MG63 (cell line): ENCODE data around the gene FAM193A. TPM values are rescaled to one million over a fixed set of nuclear protein-coding genes. Genes with fewer than 3 reads are reported as not detected.
"Not testable (repeated sequence)": the region's sequence is repeated elsewhere in the genome, so short reads cannot be mapped to it uniquely, and the experiment has no call there.

Experiments
- DNase-seq: peaks from one replicate; pipeline ENCODE4 v3.0.0-alpha.2; 2020
- H3K27me3 ChIP-seq: fragments of 250-450 bp; sonication (Bioruptor Pico); 2 replicates; pipeline ENCODE4 v1.5.1; 2020; ENCODE audit warnings: mild to moderate bottlenecking, moderate library complexity
- H3K36me3 ChIP-seq: fragments of 250-450 bp; sonication (Bioruptor Pico); 2 replicates; pipeline ENCODE4 v1.5.1; 2020; ENCODE audit warnings: mild to moderate bottlenecking, moderate library complexity
- H3K4me3 ChIP-seq: fragments of 250-450 bp; sonication (Bioruptor Pico); 2 replicates; pipeline ENCODE4 v1.5.1; 2020; ENCODE audit warnings: mild to moderate bottlenecking, moderate library complexity
- H3K9me3 ChIP-seq: fragments of 250-450 bp; sonication (Bioruptor Pico); 2 replicates; pipeline ENCODE4 v1.5.1; 2020; ENCODE audit warnings: mild to moderate bottlenecking, moderate library complexity
- total RNA-seq: library from RNA; depleted of rRNA; stranded (reverse); fragments of >200 nt; shearing (Covaris generic); gene quantifications from 2 replicates; pipeline ENCODE4 v1.2.3, GENCODE V29; 2014; ENCODE audit warnings: low replicate concordance

The FAM193A gene
- total RNA-seq, 1 experiment from 2014 or later, result 7.3 TPM

DNA sequence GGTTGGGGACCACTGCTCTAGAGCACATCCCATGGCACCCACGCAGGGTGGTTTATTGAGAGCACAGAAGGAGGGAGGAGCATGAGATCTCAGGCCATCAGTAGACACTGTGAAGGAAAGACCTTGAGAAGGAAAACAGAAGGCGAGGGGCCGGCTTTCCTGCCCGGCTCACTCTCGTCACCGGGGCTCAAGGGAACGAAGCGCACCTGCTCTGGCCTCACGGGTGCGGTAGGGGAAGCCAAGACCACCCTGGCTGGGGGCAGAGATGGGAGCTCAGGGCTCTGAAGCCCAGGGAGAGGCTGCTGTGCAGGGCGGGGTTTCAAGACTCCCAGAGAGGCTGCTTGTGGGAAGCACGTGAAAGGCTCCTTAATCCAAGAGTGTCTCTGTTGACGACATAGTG lies 113.8 kb downstream of the FAM193A start:
- Histone ChIP-seq H3K27me3 (no peaks in the 10 kb centered on the region), H3K36me3 (peaks cover 4% of the 10 kb centered on the region; the same call in 1 of the 2 replicates), H3K4me3 (no peak overlapping the region), H3K9me3 (no peaks in the 10 kb centered on the region)
- DNase-seq, result no peak

DNA sequence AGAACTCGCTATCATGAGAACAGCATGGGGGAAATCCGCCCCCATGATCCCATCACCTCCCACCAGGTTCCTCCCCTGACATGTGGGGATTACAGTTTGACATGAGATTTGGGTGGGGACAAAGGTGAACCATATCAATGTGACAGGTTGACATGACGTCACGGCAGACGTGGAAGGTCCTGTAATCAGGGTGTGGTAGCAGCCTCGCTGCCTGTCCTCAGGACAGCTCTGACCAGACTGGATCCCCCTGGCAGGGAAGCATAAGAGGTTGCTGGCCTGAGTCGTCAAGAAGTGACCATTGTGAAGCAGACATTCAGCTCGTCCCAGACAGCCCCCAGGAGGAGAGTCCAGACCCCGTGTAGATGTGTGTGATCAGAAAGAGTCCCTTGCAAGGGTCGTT lies 115.1 kb downstream of the FAM193A start:
- Histone ChIP-seq H3K27me3 (no peaks in the 10 kb centered on the region), H3K4me3 (no peak overlapping the region), H3K9me3 (no peaks in the 10 kb centered on the region), H3K36me3 (peaks cover 4% of the 10 kb centered on the region; the same call in 1 of the 2 replicates)
- no peak for DNase-seq

DNA sequence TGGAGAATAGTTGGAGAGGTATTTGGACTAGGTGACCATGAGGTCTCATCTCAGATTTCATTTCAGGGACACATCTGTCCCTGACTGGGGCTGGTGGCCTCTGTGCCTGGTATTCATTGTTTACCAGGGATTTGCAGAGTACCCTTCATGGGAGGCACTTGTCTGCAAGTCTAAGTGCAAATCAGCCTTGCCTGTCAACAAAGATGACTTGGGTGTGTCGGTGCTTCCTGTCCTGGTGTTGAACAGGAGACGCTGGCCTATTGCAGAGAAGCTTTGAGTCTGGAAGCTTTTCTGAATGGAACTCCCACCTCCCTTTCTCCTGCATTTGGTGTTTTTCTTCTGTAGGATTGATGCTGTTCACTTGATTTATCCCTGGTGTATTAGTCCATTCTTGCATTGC lies 115.6 kb downstream of the FAM193A start:
- H3K4me3 ChIP-seq, result no peak overlapping the region
- no peaks in the 10 kb centered on the region for H3K27me3 ChIP-seq
- no peak for DNase-seq
- H3K36me3 ChIP-seq, result peaks cover 4% of the 10 kb centered on the region; the same call in 1 of the 2 replicates
- H3K9me3 ChIP-seq, result no peaks in the 10 kb centered on the region

DNA sequence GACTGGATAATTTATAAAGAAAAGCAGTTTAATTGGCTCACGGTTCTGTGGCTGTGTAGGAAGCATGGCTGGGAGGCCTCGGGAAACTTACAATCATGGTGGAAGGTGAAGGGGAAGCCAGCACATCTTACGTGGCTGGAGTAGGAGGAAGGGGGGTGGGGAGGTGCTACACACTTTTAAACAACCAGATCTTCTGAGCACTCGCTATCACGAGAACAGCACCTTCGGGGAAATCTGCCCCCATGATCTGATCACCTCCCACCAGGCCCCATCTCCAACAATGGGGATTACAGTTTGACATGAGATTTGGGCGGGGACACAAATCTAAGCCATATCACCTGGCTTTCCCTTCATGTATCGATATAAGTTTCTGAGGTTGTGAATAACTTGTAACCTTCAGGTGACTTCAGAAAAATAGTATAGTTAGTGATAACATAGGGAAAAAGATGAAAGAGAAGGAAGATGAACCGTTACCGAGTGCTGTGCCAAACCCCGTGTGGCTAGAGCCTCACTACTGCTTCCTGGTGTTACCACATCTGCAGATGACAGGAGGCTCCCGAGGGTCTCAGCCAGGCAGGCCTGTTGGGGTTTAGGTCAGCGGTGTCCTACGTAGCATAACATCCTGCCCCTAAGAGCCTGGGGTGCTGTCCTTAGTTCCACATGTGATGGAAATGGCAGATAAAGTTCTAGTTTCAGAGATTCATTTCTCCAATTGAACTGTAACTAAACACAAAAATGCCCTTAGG lies 116.1 kb downstream of the FAM193A start:
- Histone ChIP-seq H3K9me3 (no peaks in the 10 kb centered on the region), H3K36me3 (peaks cover 9% of the 10 kb centered on the region; the same call in 1 of the 2 replicates), H3K4me3 (no peak overlapping the region), H3K27me3 (no peaks in the 10 kb centered on the region)
- no peak for DNase-seq

DNA sequence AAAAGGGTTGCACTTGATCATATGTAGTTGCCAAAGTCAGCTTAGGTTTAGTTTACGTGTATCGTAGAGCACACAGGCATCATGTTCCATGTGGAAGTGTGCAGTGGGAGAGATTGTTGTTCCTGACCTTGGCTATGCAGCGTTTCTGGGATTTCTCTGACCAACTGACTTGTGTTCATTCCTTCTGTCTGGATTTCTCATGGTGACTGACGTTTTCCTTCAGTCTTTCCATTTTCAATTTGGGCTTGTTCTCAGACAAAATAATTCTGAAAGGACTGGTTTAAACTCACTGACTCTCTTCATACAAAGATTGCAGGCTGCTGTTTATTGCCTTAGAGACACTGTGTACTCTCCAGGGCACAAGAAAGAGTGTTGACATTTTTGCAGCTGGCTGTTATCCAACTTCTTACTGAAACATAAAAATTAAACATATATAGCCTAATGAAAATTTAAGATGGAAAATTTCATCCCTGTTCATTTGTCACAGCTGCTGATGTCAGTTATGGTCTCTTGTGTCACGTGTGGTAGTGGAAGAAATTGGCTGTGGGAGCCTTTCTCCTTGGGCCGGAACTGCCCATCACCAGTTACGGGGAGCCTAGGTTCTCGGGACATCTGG lies 124.3 kb downstream of the FAM193A start:
- peaks cover 25% of the 10 kb centered on the region for H3K36me3 ChIP-seq
- H3K9me3 ChIP-seq, result no peaks in the 10 kb centered on the region
- no peaks in the 10 kb centered on the region for H3K27me3 ChIP-seq
- no peak for DNase-seq
- H3K4me3 ChIP-seq, result no peak overlapping the region

DNA sequence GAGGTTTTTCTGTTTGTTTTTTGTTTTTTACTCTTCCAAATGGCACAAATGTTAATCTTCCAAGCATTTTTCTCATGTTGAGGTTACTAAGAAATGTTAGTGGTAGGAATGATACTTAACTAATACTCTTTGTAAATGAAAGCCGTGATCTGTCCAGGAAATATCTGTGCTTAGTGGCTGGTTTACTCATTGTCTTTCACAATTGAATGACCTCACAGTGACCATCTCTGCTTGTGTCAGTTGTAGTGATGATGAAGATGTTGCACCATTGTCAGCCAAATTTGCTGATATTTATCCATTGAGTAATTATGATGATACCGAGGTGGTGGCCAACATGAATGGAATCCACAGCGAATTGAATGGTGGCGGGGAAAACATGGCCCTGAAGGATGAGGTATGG lies 126.2 kb downstream of the FAM193A start:
- no peak overlapping the region for H3K4me3 ChIP-seq
- no peaks in the 10 kb centered on the region for H3K9me3 ChIP-seq
- H3K36me3 ChIP-seq, result peaks cover 19% of the 10 kb centered on the region
- no peaks in the 10 kb centered on the region for H3K27me3 ChIP-seq
- no peak for DNase-seq

DNA sequence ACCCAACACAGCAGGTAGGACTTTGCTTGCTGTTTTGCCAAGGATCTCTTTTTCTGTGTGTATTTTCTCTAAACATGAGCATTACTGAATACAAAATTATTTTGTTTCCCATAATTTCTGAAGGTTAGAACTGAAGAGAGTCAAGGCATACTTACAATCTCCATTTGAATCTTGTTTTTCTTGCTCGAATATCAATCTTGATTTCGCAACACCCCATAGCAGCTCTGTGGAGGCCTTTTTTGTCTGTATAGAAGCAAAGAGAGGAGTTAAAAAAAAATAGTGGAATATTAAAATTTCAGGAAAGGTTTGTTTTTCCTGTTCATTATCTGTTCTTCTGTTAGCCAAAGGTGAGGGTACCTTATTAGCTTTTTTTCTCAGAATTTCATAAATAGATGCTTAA lies 126.8 kb downstream of the FAM193A start:
- H3K4me3 ChIP-seq, result no peak overlapping the region
- H3K27me3 ChIP-seq, result no peaks in the 10 kb centered on the region
- DNase-seq, result no peak
- H3K36me3 ChIP-seq, result peaks cover 18% of the 10 kb centered on the region
- no peaks in the 10 kb centered on the region for H3K9me3 ChIP-seq

DNA sequence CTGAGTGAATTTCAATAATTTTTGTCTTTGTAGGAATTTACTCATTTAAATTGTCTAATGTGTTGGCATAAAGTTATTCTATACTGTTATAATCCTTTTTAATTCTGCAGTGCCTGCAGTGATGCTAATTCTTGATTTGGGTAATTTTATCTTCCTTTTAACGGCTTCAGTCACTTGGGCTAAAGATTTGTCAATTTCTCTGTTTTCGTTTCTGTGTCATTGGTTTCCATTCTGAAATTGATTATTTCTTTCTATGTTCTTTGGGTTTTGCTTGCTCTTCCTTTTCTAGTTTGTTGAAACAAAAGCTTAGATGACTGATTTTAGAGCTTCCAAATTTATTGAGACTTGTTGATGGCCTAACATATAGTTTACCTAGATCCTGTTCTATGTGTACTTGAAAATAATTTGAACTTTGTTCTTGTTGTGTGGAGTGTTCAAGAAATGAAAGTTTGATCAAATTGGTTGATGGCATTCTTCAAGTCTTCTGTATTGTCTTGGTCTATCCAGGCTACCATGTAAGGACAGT lies 130.3 kb downstream of the FAM193A start:
- Histone ChIP-seq H3K4me3 (no peak overlapping the region), H3K9me3 (no peaks in the 10 kb centered on the region), H3K27me3 (no peaks in the 10 kb centered on the region), H3K36me3 (peaks cover 15% of the 10 kb centered on the region)
- DNase-seq, result no peak

DNA sequence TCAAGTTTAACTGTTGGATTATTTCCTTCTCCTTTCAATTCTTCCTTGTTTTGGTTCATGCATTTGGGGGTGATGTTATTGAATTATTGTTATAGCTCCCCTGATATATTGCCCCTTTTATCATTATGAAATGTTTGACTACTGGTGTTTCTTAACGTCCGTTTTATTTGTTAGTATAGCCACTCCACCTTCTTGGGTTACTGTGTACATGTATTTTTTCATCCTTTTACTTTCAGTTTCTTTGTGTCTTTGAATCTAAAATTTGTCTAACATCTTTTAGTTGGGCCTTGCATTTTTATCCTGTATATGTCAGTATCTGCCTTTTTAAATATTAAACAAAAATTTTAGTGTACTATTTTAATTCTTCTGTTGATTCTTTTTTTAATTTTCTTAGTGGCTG lies 131.0 kb downstream of the FAM193A start:
- Histone ChIP-seq H3K4me3 (no peak overlapping the region), H3K27me3 (no peaks in the 10 kb centered on the region), H3K36me3 (peaks cover 19% of the 10 kb centered on the region), H3K9me3 (no peaks in the 10 kb centered on the region)
- DNase-seq, result no peak

DNA sequence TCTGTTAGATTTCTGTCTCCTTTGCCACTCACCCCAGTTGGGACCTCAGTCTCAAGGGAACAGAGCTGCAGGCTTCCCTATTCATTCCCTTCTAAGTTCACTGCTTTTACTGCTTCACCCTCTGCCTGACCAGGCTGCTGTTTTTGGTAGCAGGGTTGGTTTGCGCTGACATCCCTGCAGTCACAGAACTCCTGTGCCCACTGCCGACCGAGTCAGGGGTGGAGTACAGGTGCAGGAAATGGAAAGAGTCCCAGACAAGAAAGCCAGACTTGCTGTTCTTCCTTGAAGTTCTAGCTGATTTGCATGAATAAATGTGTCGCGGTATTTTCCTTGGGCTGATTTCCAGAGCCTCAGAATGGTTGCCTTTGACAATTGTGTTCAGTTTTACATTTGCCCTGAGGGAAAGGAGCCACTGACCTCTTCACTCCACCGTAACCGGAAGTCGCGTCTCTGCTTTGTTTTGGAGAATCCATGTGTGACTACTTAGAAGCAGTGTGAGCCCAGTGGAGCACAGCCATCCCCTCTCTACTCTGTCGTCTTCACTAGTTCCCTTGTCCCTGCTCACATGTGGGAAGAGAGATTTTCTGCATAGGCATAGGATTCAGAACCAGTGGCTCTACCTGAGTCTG lies 134.9 kb downstream of the FAM193A start:
- Histone ChIP-seq H3K36me3 (peaks cover 17% of the 10 kb centered on the region), H3K27me3 (no peaks in the 10 kb centered on the region), H3K4me3 (no peak overlapping the region), H3K9me3 (no peaks in the 10 kb centered on the region)
- DNase-seq, result no peak

DNA sequence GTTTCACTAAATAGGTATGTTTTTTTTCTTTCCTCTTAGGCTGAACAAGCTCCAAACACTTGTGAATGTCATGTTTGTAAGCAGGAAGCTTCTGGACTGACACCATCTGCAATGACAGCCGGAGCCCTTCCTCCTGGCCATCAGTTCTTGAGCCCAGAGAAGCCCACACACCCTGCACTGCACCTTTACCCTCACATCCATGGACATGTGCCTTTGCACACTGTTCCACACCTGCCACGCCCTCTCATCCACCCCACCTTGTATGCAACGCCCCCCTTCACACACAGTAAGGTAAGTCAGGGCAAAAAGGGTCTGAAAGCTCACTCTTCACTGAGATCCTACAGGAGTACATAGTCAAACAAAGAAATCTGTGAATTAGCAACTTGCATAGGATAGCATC lies 135.6 kb downstream of the FAM193A start:
- no peaks in the 10 kb centered on the region for H3K9me3 ChIP-seq
- no peaks in the 10 kb centered on the region for H3K27me3 ChIP-seq
- DNase-seq, result no peak
- peaks cover 17% of the 10 kb centered on the region for H3K36me3 ChIP-seq
- H3K4me3 ChIP-seq, result no peak overlapping the region

DNA sequence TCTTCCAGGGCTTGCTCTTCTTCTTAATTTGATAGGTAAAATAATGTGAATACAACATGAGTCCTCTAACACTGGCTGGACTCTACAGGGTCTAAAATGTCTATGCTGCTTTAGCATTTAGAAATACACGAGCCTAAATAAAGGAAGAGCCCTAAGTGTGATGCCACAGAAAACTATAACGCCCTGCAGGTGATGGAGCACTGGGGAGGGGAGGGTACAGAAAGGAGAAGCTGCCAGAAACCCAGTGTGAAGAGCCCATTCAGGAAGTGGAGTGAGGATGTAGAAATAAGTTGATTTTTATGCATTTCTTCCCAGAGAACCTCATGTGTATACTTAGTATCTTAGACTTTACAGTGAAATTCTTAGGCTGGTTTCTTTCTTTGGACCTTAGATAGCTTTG lies 136.3 kb downstream of the FAM193A start:
- no peaks in the 10 kb centered on the region for H3K9me3 ChIP-seq
- DNase-seq, result no peak
- no peaks in the 10 kb centered on the region for H3K27me3 ChIP-seq
- H3K36me3 ChIP-seq, result peaks cover 17% of the 10 kb centered on the region
- H3K4me3 ChIP-seq, result no peak overlapping the region

DNA sequence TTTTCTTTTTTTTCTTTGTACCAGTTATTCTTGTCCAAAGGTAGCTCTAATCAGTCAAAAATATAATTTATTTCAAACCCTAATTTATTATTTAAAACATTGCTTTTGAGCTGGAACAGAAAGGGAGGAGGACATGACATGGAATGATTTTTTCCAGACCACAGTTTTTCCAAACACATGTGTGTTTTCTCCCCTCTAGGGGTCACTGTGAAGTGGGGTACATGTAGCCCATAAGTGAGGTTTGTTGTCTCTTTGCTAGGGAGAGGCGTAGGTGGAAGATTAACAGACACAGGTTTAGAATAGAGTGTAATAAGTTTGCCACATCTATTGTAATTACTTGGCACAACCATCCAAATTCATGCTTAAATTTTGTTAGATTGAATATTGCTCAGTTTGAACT lies 136.7 kb downstream of the FAM193A start:
- H3K27me3 ChIP-seq, result no peaks in the 10 kb centered on the region
- H3K36me3 ChIP-seq, result peaks cover 17% of the 10 kb centered on the region
- H3K9me3 ChIP-seq, result no peaks in the 10 kb centered on the region
- H3K4me3 ChIP-seq, result no peak overlapping the region
- DNase-seq, result no peak

DNA sequence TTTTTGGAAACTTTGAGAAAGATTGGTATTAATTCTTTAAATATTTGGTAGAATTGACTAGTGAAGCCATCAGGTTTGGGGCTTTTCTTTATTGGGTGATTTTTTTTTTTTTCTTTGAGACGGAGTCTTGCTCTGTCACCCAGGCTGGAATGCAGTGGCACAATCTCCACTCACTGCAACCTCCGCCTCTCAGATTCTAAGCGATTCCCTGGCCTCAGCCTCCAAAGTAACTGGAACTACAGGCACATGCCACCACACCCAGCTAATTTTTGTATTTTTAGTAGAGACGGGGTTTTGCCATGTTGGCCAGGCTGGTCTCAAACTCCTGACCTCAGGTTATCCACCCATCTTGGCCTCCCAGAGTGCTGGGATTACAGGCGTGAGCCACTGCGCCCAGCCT lies 143.3 kb downstream of the FAM193A start:
- not testable (repeated sequence) for H3K36me3 ChIP-seq, H3K4me3 ChIP-seq, DNase-seq, H3K27me3 ChIP-seq, H3K9me3 ChIP-seq

DNA sequence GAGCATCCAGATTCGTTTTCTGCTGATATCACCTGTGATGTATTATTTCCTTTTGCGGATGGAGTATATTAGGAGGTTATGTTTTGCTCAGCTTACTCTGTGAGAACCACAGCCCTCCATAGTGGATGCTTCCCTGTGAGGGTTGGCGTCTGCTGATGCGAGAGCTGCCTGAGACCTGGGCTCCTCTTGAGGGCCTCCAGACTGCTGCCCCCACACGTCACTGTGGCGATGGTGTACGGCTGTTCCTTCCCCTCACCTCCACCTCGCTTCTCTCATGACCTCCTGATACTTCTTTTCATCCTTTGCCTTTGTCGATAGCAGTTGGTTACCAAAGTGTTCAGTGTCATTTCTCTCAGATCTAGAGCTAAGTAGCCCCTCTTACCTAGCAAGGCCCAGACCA lies 148.0 kb downstream of the FAM193A start:
- no peak for DNase-seq
- Histone ChIP-seq H3K27me3 (no peaks in the 10 kb centered on the region), H3K4me3 (no peak overlapping the region), H3K9me3 (no peaks in the 10 kb centered on the region), H3K36me3 (peaks cover 16% of the 10 kb centered on the region)

DNA sequence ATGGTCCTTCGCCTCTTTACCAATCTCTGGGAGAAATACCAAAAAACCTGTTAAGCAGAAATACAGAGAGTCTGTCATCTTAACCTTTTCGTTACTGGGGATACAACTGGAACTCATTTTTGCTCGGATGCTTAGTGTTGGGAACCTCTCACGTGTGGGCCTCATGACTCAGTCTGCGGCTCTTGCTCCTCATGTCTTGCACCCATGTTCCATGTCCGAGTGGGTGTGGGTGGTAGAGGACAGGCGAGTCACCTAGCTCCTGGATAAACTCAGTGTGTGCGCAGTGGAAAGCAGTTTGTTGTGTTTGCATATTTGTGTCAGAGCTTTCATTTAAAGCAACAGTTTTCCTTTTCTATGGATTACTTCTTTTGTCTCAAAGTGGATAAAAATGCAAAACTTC lies 149.1 kb downstream of the FAM193A start:
- H3K9me3 ChIP-seq, result no peaks in the 10 kb centered on the region
- H3K4me3 ChIP-seq, result no peak overlapping the region
- DNase-seq, result no peak
- H3K27me3 ChIP-seq, result no peaks in the 10 kb centered on the region
- peaks cover 16% of the 10 kb centered on the region for H3K36me3 ChIP-seq

DNA sequence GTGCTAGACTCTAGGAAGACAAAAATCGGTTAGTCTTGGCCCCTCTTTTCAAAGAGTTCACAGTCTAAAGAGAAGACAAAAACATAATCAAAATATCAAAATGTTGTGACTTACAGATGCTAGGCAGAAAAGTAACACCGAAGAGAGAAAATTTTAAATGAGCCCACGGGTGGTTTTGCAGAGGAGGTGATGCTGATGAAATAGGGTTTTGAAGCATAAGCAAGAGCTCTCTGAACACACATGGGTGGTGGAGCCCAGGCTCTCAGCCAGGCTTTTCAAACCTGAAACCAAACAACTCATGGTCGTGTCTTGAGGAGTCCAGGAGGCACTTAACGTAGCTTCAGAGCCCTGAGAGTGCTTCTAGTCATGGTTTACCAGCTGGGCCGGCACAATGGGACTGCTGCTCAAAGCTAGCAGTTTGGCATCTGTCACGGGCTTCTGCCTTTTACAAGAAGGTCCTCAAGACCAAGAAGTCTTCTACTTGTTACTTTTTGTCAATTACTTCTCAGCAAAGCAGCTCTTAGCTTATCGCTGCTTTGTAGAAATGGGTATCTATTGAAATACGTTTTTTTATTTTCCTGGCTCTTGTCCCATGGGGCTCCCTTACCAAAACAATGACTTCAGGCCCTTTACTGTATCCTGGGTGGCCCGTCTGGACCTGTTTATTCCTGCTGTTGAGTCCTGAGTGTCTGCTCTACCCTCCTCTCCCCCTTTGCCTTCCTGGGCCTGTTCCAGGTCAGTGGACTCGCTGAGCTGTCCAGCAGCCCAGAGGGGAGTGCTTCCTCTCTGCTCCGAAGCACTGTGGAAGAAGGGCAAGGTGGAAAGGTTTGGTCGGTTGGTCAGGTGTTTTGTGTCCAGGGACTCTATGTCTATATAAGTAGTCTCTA lies 150.2 kb downstream of the FAM193A start:
- peaks cover 23% of the 10 kb centered on the region for H3K36me3 ChIP-seq
- no peak for DNase-seq
- H3K4me3 ChIP-seq, result no peak overlapping the region
- H3K9me3 ChIP-seq, result no peaks in the 10 kb centered on the region
- no peaks in the 10 kb centered on the region for H3K27me3 ChIP-seq
